ENCODE data around the gene ITGB2.

The ITGB2 gene

DNA sequence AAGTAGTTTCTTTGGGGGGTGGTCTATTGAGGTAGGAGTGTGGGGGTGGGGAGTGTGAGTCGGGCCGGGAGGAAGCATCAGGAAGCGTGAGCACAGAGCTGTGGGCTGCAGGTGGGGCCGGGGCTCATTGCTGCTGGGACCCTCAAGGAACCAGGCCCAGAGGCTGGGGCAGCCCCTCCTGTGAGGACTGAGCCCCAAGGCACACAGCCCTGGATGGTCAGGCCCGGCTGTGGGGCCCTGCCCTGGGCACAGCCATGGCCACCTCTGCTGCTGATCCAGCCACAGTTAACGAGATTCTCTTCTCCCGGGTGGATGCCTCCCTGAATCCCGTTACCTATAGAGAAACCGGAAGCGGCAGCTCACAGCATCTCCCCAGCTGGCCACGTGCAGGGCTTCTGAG, 79.9 kb downstream of the ITGB2 start:
- no peak for TF ChIP-seq CTCF (IDR thresholded peaks at IDR 0.05; ENCODE audit: unreplicated experiment in 3 of 3)
- H3K36me3 Mint-ChIP-seq (ENCODE audit: low read depth) = no peaks in the 10 kb centered on the region
- no peak overlapping the region for H3K27ac Mint-ChIP-seq
- no peak overlapping the region for H3K4me3 Mint-ChIP-seq
- peaks cover 4% of the 10 kb centered on the region for H3K4me1 Mint-ChIP-seq
- H3K9me3 Mint-ChIP-seq = no peaks in the 10 kb centered on the region
- peaks cover 28% of the 10 kb centered on the region for H3K27me3 Mint-ChIP-seq (ENCODE audit: low read depth)

DNA sequence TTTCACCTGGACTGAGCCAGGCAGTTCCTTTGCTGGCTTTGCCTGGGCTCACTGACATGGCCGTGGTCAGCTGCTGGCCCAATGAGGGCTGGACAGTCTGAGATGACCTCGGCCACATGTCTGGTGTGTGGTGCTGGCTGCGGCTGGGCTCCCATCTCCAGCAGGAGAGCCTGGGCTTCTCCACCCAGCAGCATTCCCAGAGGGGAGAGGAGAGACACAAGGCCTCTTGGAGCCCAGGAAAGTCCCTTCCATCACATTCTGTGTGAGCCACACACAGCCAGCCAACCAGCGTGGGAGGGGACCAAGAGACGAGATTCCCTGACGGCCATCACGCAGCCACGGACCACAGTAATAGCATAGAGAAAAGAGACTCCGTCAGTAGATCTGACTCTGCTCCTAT, 81.7 kb downstream of the ITGB2 start:
- Mint-ChIP-seq H3K27ac (no peak overlapping the region), H3K4me3 (no peak overlapping the region), H3K27me3 (ENCODE audit: low read depth) (peaks cover 28% of the 10 kb centered on the region), H3K36me3 (ENCODE audit: low read depth) (no peaks in the 10 kb centered on the region), H3K9me3 (no peaks in the 10 kb centered on the region), H3K4me1 (no peaks in the 10 kb centered on the region)
- no peak for TF ChIP-seq CTCF (IDR thresholded peaks at IDR 0.05; ENCODE audit: unreplicated experiment in 3 of 3)

GRCh38 chr21:44838039-44838895, 82.4 kb downstream of the ITGB2 start:
- peaks cover 23% of the 10 kb centered on the region for H3K27me3 Mint-ChIP-seq (ENCODE audit: low read depth)
- H3K9me3 Mint-ChIP-seq = no peaks in the 10 kb centered on the region
- H3K4me1 Mint-ChIP-seq = no peaks in the 10 kb centered on the region
- no peak for TF ChIP-seq CTCF (IDR thresholded peaks at IDR 0.05; ENCODE audit: unreplicated experiment in 3 of 3)
- no peak overlapping the region for H3K4me3 Mint-ChIP-seq
- H3K36me3 Mint-ChIP-seq (ENCODE audit: low read depth) = no peaks in the 10 kb centered on the region
- H3K27ac Mint-ChIP-seq = no peak overlapping the region

DNA sequence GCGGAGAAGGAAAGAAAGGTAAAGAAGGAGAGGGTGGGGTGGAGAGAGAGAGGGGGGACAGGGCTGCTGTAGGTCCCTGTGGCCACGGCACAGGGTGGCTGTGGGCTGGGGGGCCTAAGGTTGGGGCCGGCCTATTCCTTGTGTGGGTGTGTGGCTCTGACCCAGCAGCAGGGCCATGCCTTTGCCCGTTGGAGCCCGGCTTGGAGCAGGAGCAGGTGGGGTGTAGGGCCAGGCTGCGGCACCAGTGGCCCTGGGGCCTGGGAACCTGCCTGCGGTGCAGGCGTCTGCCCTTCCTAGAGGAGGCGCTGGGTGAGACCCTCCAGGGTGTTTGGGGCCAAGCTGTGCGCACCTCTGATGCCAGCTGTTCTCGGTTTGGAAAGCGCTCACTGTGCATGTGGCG, 83.2 kb downstream of the ITGB2 start:
- no peaks in the 10 kb centered on the region for H3K4me1 Mint-ChIP-seq
- H3K36me3 Mint-ChIP-seq (ENCODE audit: low read depth) = no peaks in the 10 kb centered on the region
- no peaks in the 10 kb centered on the region for H3K9me3 Mint-ChIP-seq
- no peak overlapping the region for H3K27ac Mint-ChIP-seq
- peaks cover 20% of the 10 kb centered on the region for H3K27me3 Mint-ChIP-seq (ENCODE audit: low read depth)
- H3K4me3 Mint-ChIP-seq = no peak overlapping the region
- TF ChIP-seq CTCF (IDR thresholded peaks at IDR 0.05; ENCODE audit: unreplicated experiment in 3 of 3) = no peak

DNA sequence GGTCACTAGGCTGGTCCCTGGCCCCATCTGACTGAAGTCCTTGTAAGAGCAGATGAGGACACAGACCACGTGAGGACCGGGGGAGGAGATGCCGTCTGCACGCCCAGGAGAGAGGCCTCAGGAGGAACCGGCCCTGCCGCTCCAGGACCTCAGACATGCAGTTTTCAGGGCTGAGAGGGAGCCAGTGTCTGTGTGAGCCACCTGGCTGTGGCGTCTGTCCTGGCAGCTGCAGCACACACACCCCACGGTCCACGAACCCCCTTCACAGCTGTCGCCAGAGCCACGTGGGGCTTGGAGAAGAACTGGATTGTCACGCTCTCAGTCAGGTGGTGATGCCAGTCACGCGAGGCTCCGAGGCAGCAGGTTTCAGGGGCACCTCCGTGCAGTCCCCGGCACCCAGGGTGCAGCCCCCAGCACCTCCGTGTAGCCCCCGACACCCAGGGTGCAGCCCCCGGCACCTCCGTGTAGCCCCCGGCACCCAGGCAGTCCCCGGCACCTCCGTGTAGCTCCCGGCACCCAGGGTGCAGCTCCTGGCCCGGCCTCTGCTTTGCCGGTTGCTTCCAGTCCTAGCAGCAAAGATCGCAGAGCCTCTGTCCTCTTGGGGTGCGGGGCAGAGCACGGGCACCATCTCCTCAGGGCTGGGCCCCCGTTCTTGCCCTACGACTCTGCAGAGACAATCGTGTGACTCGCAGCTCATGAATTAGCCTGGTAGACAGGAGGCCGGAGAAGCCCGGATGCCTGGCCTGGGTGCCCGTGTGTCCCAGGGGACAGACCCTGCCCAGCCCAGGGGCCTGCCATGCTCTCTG, 83.8 kb downstream of the ITGB2 start:
- Mint-ChIP-seq H3K4me3 (no peak overlapping the region), H3K36me3 (ENCODE audit: low read depth) (no peaks in the 10 kb centered on the region), H3K9me3 (no peaks in the 10 kb centered on the region), H3K4me1 (no peaks in the 10 kb centered on the region), H3K27me3 (ENCODE audit: low read depth) (peaks cover 18% of the 10 kb centered on the region), H3K27ac (peak overlapping the region in 1 of 3 experiments; percentile 43)
- TF ChIP-seq CTCF (IDR thresholded peaks at IDR 0.05; ENCODE audit: unreplicated experiment in 3 of 3) = no peak
